Stomach (tissue), 4 donors: ENCODE results near the gene DLG5.

ENCODE experiments used
- POLR2A ChIP-seq, 4 donors: fragments of 450-650 bp; IDR thresholded peaks; one replicate each; pipeline ENCODE4 v1.6.1; 2016; ENCODE audit warnings: antibody characterized with exemption in 4 of 4, control low read depth in 2 of 4, mild to moderate bottlenecking in 1 of 4, moderate library complexity in 1 of 4
- POLR2AphosphoS5 ChIP-seq, 3 donors: sonication (generic); formaldehyde crosslinking; IDR thresholded peaks; one replicate each; pipeline ENCODE4 v1.6.1; 2016; ENCODE audit warnings: antibody characterized with exemption in 3 of 3
- TF ChIP-seq, protein P1 (sequence below), 7 experiments: fragments of 450-650 bp in 4 of 7; fragments of 200-600 bp in 3 of 7; sonication (generic) in 3 of 7; IDR thresholded peaks; one replicate each; pipeline ENCODE4 v1.5.1; 2016 to 2019; ENCODE audit warnings: antibody characterized with exemption in 7 of 7, control low read depth in 2 of 7, mild to moderate bottlenecking in 1 of 7

DNA sequence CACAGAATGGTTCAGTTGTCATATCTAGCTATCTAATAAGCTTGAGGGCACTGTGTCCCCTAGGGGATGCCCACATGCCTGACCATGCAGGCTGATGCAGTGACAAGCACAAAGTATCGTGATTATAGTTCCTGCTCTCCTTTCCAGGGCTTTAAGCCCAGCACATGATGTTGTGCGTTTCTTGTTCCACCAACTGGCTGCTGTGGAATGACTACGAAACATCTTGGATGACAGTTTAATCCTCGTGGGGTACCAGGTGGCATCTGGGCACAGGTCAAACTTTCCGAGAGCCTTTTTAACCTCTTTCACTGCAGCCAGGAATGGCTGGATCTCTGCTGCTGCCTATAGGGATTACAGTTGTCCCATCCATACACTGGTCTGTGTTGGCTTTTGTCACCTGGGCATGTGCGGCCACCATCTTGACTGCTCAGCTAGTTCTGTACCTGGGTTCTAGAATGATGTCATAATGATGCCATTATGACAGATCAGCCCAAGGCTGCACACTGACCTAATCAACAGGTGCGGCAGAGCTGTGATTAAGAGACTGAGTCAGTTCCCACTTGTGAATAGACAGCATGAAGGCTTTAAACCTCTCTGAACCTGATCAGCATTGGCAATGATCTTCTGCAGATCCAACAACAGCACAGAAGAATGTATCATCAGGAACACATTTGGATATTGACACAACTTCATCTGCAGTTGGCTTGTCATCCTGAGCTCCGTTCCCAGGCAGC is 144.1 kb downstream of the DLG5 start:
- TF ChIP-seq, protein P1, sequence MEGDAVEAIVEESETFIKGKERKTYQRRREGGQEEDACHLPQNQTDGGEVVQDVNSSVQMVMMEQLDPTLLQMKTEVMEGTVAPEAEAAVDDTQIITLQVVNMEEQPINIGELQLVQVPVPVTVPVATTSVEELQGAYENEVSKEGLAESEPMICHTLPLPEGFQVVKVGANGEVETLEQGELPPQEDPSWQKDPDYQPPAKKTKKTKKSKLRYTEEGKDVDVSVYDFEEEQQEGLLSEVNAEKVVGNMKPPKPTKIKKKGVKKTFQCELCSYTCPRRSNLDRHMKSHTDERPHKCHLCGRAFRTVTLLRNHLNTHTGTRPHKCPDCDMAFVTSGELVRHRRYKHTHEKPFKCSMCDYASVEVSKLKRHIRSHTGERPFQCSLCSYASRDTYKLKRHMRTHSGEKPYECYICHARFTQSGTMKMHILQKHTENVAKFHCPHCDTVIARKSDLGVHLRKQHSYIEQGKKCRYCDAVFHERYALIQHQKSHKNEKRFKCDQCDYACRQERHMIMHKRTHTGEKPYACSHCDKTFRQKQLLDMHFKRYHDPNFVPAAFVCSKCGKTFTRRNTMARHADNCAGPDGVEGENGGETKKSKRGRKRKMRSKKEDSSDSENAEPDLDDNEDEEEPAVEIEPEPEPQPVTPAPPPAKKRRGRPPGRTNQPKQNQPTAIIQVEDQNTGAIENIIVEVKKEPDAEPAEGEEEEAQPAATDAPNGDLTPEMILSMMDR (IDR thresholded peaks at IDR 0.05), result no peak
- TF ChIP-seq POLR2A (IDR thresholded peaks at IDR 0.05) (no peak), POLR2AphosphoS5 (IDR thresholded peaks at IDR 0.05) (no peak)
